GM18511 (cell line): Measurements from ENCODE around the gene ACTG1.

Experiments used
- ATAC-seq: cut with Tn5 transposase; IDR thresholded peaks from one replicate; pipeline ENCODE4 v1.9.1; 2021; ENCODE audit warnings: mild to moderate bottlenecking, moderate library complexity; ENCODE audit not compliant: unreplicated experiment

ACTG1 gene

GRCh38 chr17:81483085-81483861 lies 29.3 kb downstream of the ACTG1 start:
- ATAC-seq, result no peak

GRCh38 chr17:81482673-81483072 lies 29.9 kb downstream of the ACTG1 start:
- no peak for ATAC-seq

GRCh38 chr17:81481815-81482505 lies 30.6 kb downstream of the ACTG1 start:
- ATAC-seq, result no peak

- ATAC-seq, result no peak
These were observed 31.4 kb downstream of the ACTG1 start for GRCh38 chr17:81481073-81481799.

- ATAC-seq, result no peak
These were observed 32.2 kb downstream of the ACTG1 start for GRCh38 chr17:81480140-81481072.

GRCh38 chr17:81479175-81480071 lies 33.2 kb downstream of the ACTG1 start:
- no peak for ATAC-seq

GRCh38 chr17:81478119-81478518 lies 34.5 kb downstream of the ACTG1 start:
- no peak for ATAC-seq

GRCh38 chr17:81477173-81477572 lies 35.4 kb downstream of the ACTG1 start:
- ATAC-seq, result no peak

GRCh38 chr17:81476635-81477034 lies 36.0 kb downstream of the ACTG1 start:
- no peak for ATAC-seq

GRCh38 chr17:81476097-81476496 lies 36.5 kb downstream of the ACTG1 start:
- ATAC-seq, result no peak

- no peak for ATAC-seq
These were observed 37.6 kb downstream of the ACTG1 start for GRCh38 chr17:81474958-81475357.

GRCh38 chr17:81473019-81473418 lies 39.6 kb downstream of the ACTG1 start:
- no peak for ATAC-seq

- ATAC-seq, result no peak
These were observed 40.7 kb downstream of the ACTG1 start for GRCh38 chr17:81471818-81472456.

GRCh38 chr17:81470944-81471817 lies 41.4 kb downstream of the ACTG1 start:
- no peak for ATAC-seq

GRCh38 chr17:81470270-81470943 lies 42.2 kb downstream of the ACTG1 start:
- no peak for ATAC-seq

- ATAC-seq, result no peak
These were observed 43.3 kb downstream of the ACTG1 start for GRCh38 chr17:81469266-81469665.

GRCh38 chr17:81468770-81469121 lies 43.9 kb downstream of the ACTG1 start:
- ATAC-seq, result no peak
